ENCODE measurements around the gene STRC.
"Not testable (repeated sequence)": the region's sequence is repeated elsewhere in the genome, so short reads cannot be mapped to it uniquely, and the experiment has no call there.

DNA sequence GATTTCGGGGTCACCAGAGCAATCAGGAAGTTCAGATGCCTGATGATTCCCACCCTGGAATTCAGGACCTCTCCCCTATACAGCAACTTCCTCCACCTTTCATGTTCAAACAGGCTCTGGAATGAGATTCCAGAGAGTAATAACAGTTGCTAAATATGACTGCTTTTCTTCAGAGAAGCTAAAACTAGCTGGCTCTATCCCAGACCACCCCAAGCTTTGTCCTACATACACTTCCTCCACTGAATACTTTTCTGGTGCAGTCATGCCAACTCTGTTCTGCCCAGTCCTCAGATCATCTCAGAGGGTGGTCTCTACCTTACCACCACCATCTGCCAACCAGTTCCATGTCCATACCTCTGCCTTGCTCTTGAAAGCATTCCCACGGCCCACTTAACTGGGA is 52.0 kb downstream of the STRC start:
- TF ChIP-seq, protein P1, sequence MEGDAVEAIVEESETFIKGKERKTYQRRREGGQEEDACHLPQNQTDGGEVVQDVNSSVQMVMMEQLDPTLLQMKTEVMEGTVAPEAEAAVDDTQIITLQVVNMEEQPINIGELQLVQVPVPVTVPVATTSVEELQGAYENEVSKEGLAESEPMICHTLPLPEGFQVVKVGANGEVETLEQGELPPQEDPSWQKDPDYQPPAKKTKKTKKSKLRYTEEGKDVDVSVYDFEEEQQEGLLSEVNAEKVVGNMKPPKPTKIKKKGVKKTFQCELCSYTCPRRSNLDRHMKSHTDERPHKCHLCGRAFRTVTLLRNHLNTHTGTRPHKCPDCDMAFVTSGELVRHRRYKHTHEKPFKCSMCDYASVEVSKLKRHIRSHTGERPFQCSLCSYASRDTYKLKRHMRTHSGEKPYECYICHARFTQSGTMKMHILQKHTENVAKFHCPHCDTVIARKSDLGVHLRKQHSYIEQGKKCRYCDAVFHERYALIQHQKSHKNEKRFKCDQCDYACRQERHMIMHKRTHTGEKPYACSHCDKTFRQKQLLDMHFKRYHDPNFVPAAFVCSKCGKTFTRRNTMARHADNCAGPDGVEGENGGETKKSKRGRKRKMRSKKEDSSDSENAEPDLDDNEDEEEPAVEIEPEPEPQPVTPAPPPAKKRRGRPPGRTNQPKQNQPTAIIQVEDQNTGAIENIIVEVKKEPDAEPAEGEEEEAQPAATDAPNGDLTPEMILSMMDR (IDR thresholded peaks at IDR 0.05), result not testable (repeated sequence)
- TF ChIP-seq EP300 (IDR thresholded peaks at IDR 0.05; ENCODE audit: low read depth); POLR2A (IDR thresholded peaks at IDR 0.05); POLR2AphosphoS5 (IDR thresholded peaks at IDR 0.05): not testable (repeated sequence)

All from transverse colon (tissue), 4 donors.